ENCODE measurements around the gene LTF. TPM values are rescaled to one million over a fixed set of nuclear protein-coding genes. Genes with fewer than 3 reads are reported as not detected.

Gene LTF
- total RNA-seq, 1 donor from 2014 or later, result not detected

- Histone ChIP-seq H2AFZ (ENCODE audit: low read depth, low read length) (no peak overlapping the region), H3K36me3 (ENCODE audit: insufficient read depth, low read length) (no peaks in the 10 kb centered on the region), H3K27ac (ENCODE audit: low read depth, low read length) (no peak overlapping the region), H3K79me2 (ENCODE audit: insufficient read depth, low read length) (no peaks in the 10 kb centered on the region), H3K4me1 (ENCODE audit: insufficient read depth, low read length) (peaks cover 14% of the 10 kb centered on the region), H3K9ac (ENCODE audit: low read length) (no peak overlapping the region), H3K27me3 (ENCODE audit: insufficient read depth, low read length) (no peaks in the 10 kb centered on the region), H4K20me1 (ENCODE audit: insufficient read depth, low read length) (no peaks in the 10 kb centered on the region), H3K4me2 (ENCODE audit: low read length) (peak overlapping the region; percentile 42), H3K4me3 (ENCODE audit: insufficient read depth, low read depth, low read length) (no peak overlapping the region), H3K9me3 (ENCODE audit: insufficient read depth, low read depth, low read length) (no peaks in the 10 kb centered on the region)
- Mint-ChIP-seq H3K4me1 (ENCODE audit: low read depth, unreplicated experiment) (peaks cover 20% of the 10 kb centered on the region), H3K27me3 (ENCODE audit: low read depth, unreplicated experiment) (peaks cover 12% of the 10 kb centered on the region), H3K9me3 (ENCODE audit: unreplicated experiment) (peaks cover 4% of the 10 kb centered on the region), H3K36me3 (ENCODE audit: low read depth, unreplicated experiment) (peaks cover 1% of the 10 kb centered on the region), H3K4me3 (ENCODE audit: unreplicated experiment) (peak overlapping the region; percentile 20), H3K27ac (ENCODE audit: unreplicated experiment) (no peak overlapping the region)
- peak; percentile 72 for DNase-seq (ENCODE audit: low read depth)
- TF ChIP-seq, protein P1, sequence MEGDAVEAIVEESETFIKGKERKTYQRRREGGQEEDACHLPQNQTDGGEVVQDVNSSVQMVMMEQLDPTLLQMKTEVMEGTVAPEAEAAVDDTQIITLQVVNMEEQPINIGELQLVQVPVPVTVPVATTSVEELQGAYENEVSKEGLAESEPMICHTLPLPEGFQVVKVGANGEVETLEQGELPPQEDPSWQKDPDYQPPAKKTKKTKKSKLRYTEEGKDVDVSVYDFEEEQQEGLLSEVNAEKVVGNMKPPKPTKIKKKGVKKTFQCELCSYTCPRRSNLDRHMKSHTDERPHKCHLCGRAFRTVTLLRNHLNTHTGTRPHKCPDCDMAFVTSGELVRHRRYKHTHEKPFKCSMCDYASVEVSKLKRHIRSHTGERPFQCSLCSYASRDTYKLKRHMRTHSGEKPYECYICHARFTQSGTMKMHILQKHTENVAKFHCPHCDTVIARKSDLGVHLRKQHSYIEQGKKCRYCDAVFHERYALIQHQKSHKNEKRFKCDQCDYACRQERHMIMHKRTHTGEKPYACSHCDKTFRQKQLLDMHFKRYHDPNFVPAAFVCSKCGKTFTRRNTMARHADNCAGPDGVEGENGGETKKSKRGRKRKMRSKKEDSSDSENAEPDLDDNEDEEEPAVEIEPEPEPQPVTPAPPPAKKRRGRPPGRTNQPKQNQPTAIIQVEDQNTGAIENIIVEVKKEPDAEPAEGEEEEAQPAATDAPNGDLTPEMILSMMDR (IDR thresholded peaks at IDR 0.05; ENCODE audit: insufficient read depth, low read depth, low read length), result peak; percentile 98
- no peak for TF ChIP-seq EZH2 (IDR thresholded peaks at IDR 0.05; ENCODE audit: insufficient read depth, low read length)
- FAIRE-seq, result no peak
Measured at GRCh38 chr3:46488735-46489361, 24.1 kb upstream of the LTF start.

- no peak overlapping the region for H3K4me2 ChIP-seq (ENCODE audit: low read length)
- H2AFZ ChIP-seq (ENCODE audit: low read depth, low read length), result no peak overlapping the region
- no peaks in the 10 kb centered on the region for H3K79me2 ChIP-seq (ENCODE audit: insufficient read depth, low read length)
- no peaks in the 10 kb centered on the region for H4K20me1 ChIP-seq (ENCODE audit: insufficient read depth, low read length)
- peaks cover 21% of the 10 kb centered on the region for H3K4me1 ChIP-seq (ENCODE audit: insufficient read depth, low read length)
- TF ChIP-seq EZH2 (IDR thresholded peaks at IDR 0.05; ENCODE audit: insufficient read depth, low read length), result no peak
- TF ChIP-seq, protein P1 (IDR thresholded peaks at IDR 0.05; ENCODE audit: insufficient read depth, low read depth, low read length), result no peak
- DNase-seq (ENCODE audit: low read depth) (no peak), FAIRE-seq (no peak)
- H3K9me3 ChIP-seq (ENCODE audit: insufficient read depth, low read depth, low read length), result no peaks in the 10 kb centered on the region
- no peaks in the 10 kb centered on the region for H3K9me3 Mint-ChIP-seq (ENCODE audit: unreplicated experiment)
- no peaks in the 10 kb centered on the region for H3K36me3 Mint-ChIP-seq (ENCODE audit: low read depth, unreplicated experiment)
- H3K4me3 ChIP-seq (ENCODE audit: insufficient read depth, low read depth, low read length), result no peak overlapping the region
- no peaks in the 10 kb centered on the region for H3K27me3 ChIP-seq (ENCODE audit: insufficient read depth, low read length)
- H3K4me1 Mint-ChIP-seq (ENCODE audit: low read depth, unreplicated experiment), result peaks cover 19% of the 10 kb centered on the region
- no peak overlapping the region for H3K27ac Mint-ChIP-seq (ENCODE audit: unreplicated experiment)
- H3K27me3 Mint-ChIP-seq (ENCODE audit: low read depth, unreplicated experiment), result peaks cover 5% of the 10 kb centered on the region
- no peaks in the 10 kb centered on the region for H3K36me3 ChIP-seq (ENCODE audit: insufficient read depth, low read length)
- no peak overlapping the region for H3K27ac ChIP-seq (ENCODE audit: low read depth, low read length)
- no peak overlapping the region for H3K4me3 Mint-ChIP-seq (ENCODE audit: unreplicated experiment)
- H3K9ac ChIP-seq (ENCODE audit: low read length), result no peak overlapping the region
Measured at GRCh38 chr3:46485779-46486175, 21.1 kb upstream of the LTF start.

All from astrocyte (in vitro differentiated cells and primary cell).